OCI-LY1 (cell line): ENCODE data around the gene SEPTIN10.

Experiments used
- EZH2 ChIP-seq: fragments of 200-600 bp; sonication (generic), shearing (Covaris generic); IDR thresholded peaks from 2 replicates; pipeline ENCODE4 v1.8.0; 2017; ENCODE audit warnings: borderline replicate concordance, mixed run types, mild to moderate bottlenecking, antibody characterized with exemption, low read length, moderate library complexity, mixed read lengths
- TF ChIP-seq, protein P1 (sequence below): fragments of 200-600 bp; sonication (generic), shearing (Covaris generic); IDR thresholded peaks from 2 replicates; pipeline ENCODE4 v1.5.1; 2017; ENCODE audit warnings: mild to moderate bottlenecking, antibody characterized with exemption, low read length, moderate library complexity, mixed read lengths

DNA sequence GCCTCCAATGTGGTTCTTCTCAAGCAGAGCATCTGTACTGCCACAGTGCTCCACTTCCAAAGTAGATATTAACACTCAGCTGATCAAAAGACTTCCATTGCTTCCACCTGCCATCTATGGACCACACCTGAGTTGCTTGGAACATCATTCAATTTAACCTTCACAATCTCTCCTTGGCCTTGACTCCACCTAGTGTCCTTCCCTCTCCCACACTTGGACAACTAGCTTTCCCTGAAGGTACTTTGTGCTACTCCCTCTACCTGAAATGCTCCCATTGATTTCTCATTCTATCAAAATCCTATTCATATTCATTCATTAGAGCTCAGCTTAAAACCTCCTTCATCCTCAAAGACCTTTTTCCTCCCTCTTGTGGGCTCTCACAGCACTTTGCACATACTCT lies 49.1 kb upstream of the SEPTIN10 start:
- TF ChIP-seq, protein P1, sequence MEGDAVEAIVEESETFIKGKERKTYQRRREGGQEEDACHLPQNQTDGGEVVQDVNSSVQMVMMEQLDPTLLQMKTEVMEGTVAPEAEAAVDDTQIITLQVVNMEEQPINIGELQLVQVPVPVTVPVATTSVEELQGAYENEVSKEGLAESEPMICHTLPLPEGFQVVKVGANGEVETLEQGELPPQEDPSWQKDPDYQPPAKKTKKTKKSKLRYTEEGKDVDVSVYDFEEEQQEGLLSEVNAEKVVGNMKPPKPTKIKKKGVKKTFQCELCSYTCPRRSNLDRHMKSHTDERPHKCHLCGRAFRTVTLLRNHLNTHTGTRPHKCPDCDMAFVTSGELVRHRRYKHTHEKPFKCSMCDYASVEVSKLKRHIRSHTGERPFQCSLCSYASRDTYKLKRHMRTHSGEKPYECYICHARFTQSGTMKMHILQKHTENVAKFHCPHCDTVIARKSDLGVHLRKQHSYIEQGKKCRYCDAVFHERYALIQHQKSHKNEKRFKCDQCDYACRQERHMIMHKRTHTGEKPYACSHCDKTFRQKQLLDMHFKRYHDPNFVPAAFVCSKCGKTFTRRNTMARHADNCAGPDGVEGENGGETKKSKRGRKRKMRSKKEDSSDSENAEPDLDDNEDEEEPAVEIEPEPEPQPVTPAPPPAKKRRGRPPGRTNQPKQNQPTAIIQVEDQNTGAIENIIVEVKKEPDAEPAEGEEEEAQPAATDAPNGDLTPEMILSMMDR, result no peak
- no peak for TF ChIP-seq EZH2
